ES-I3 (cell line): ENCODE results near the gene CENPB.

Experiments used
- H3K36me3 ChIP-seq: 2 replicates; pipeline ENCODE4 v1.6.1; 2013; ENCODE audit warnings: mild to moderate bottlenecking, low read length, control low read depth, moderate library complexity; ENCODE audit not compliant: insufficient read depth
- H3K4me1 ChIP-seq: 2 replicates; pipeline ENCODE4 v1.6.1; 2013; ENCODE audit warnings: mild to moderate bottlenecking, control low read depth, low read length; ENCODE audit not compliant: insufficient read depth
- H3K9ac ChIP-seq: 2 replicates; pipeline ENCODE4 v1.6.1; 2013; ENCODE audit warnings: low read depth, mild to moderate bottlenecking, low read length, moderate library complexity
- H3K9me3 ChIP-seq: 2 replicates; pipeline ENCODE4 v1.6.1; 2013; ENCODE audit warnings: mild to moderate bottlenecking, low read length, moderate library complexity; ENCODE audit not compliant: control insufficient read depth, insufficient read depth

Gene CENPB

GRCh38 chr20:3775457-3776108 is 11.0 kb downstream of the CENPB start:
- no peaks in the 10 kb centered on the region for H3K4me1 ChIP-seq
- H3K9ac ChIP-seq, result no peak overlapping the region
- H3K36me3 ChIP-seq, result no peaks in the 10 kb centered on the region
- H3K9me3 ChIP-seq, result no peaks in the 10 kb centered on the region

GRCh38 chr20:3771552-3772058 is 14.9 kb downstream of the CENPB start:
- H3K9me3 ChIP-seq, result no peaks in the 10 kb centered on the region

GRCh38 chr20:3768342-3769130 is 18.0 kb downstream of the CENPB start:
- Histone ChIP-seq H3K36me3 (no peaks in the 10 kb centered on the region; the same call in 1 of the 2 replicates), H3K4me1 (no peaks in the 10 kb centered on the region; the same call in 1 of the 2 replicates), H3K9ac (peak overlapping the region; percentile 71), H3K9me3 (no peaks in the 10 kb centered on the region)

More at GRCh38 chr20:3771552-3772058, 14.9 kb downstream of the CENPB start:
- Histone ChIP-seq H3K4me1 (no peaks in the 10 kb centered on the region; the same call in 1 of the 2 replicates), H3K36me3 (no peaks in the 10 kb centered on the region), H3K9ac (no peak overlapping the region)

- H3K9me3 ChIP-seq, result no peaks in the 10 kb centered on the region
- H3K4me1 ChIP-seq, result no peaks in the 10 kb centered on the region; the same call in 1 of the 2 replicates
- H3K9ac ChIP-seq, result peak within 1 kb of the TSS; percentile 74
- no peaks in the 10 kb centered on the region; the same call in 1 of the 2 replicates for H3K36me3 ChIP-seq
Measured at GRCh38 chr20:3767427-3768341, 18.9 kb downstream of the CENPB start, which contains the start of gene ADISSP. Gene ADISSP, minus strand, starts transcription at chr20:3767753. Its CDS starts 7,653 bp downstream, at chr20:3760100.

GRCh38 chr20:3767110-3767426 is 19.5 kb downstream of the CENPB start:
- Histone ChIP-seq H3K9me3 (no peaks in the 10 kb centered on the region), H3K36me3 (no peaks in the 10 kb centered on the region; the same call in 1 of the 2 replicates), H3K9ac (peak overlapping the region; percentile 74), H3K4me1 (no peaks in the 10 kb centered on the region; the same call in 1 of the 2 replicates)

- no peaks in the 10 kb centered on the region for H3K9me3 ChIP-seq
- H3K4me1 ChIP-seq, result no peaks in the 10 kb centered on the region; the same call in 1 of the 2 replicates
- H3K36me3 ChIP-seq, result no peaks in the 10 kb centered on the region; the same call in 1 of the 2 replicates
- peak overlapping the region; percentile 74 for H3K9ac ChIP-seq
Measured at GRCh38 chr20:3766422-3767109, 20.0 kb downstream of the CENPB start.

- Histone ChIP-seq H3K36me3 (no peaks in the 10 kb centered on the region; the same call in 1 of the 2 replicates), H3K4me1 (peaks cover 5% of the 10 kb centered on the region), H3K9ac (no peak overlapping the region), H3K9me3 (no peaks in the 10 kb centered on the region)
Measured at GRCh38 chr20:3765171-3765882, 21.2 kb downstream of the CENPB start.

- Histone ChIP-seq H3K9me3 (no peaks in the 10 kb centered on the region), H3K4me1 (peaks cover 5% of the 10 kb centered on the region), H3K36me3 (no peaks in the 10 kb centered on the region; the same call in 1 of the 2 replicates), H3K9ac (no peak overlapping the region)
Measured at GRCh38 chr20:3764659-3765058, 21.9 kb downstream of the CENPB start.

GRCh38 chr20:3763671-3764601 is 22.6 kb downstream of the CENPB start:
- no peaks in the 10 kb centered on the region for H3K9me3 ChIP-seq
- peaks cover 5% of the 10 kb centered on the region for H3K4me1 ChIP-seq
- H3K9ac ChIP-seq, result no peak overlapping the region
- no peaks in the 10 kb centered on the region; the same call in 1 of the 2 replicates for H3K36me3 ChIP-seq

- Histone ChIP-seq H3K4me1 (peaks cover 5% of the 10 kb centered on the region; the same call in 1 of the 2 replicates), H3K9me3 (no peaks in the 10 kb centered on the region), H3K36me3 (no peaks in the 10 kb centered on the region; the same call in 1 of the 2 replicates), H3K9ac (no peak overlapping the region)
Measured at GRCh38 chr20:3760655-3761348, 25.7 kb downstream of the CENPB start.

GRCh38 chr20:3759884-3760283 is 26.7 kb downstream of the CENPB start:
- no peak overlapping the region for H3K9ac ChIP-seq

More at GRCh38 chr20:3759884-3760283, 26.7 kb downstream of the CENPB start:
- Histone ChIP-seq H3K4me1 (peaks cover 5% of the 10 kb centered on the region; the same call in 1 of the 2 replicates), H3K9me3 (no peaks in the 10 kb centered on the region), H3K36me3 (no peaks in the 10 kb centered on the region)
